SK-N-SH (cell line): ENCODE measurements around the gene DENND6B. TPM values are rescaled to one million over a fixed set of nuclear protein-coding genes. Genes with fewer than 3 reads are reported as not detected.

Experiments
- CTCF ChIA-PET: fragments of 300-600, 350-600 bp; formaldehyde crosslinking; extraction: SDS; loops from one replicate; lab custom pipeline; 2021; lab: Yijun Ruan, JAX
- POLR2A ChIA-PET: fragments of 350-600 bp; sonication (Branson Sonifier 250); formaldehyde crosslinking; extraction: SDS; loops from one replicate; lab custom pipeline; 2020; ENCODE audit warnings: antibody characterized with exemption, inconsistent platforms; lab: Yijun Ruan, JAX
- DNase-seq: peaks from one replicate; pipeline ENCODE4 v3.0.0; 2012
- H2AFZ ChIP-seq: fragments of 200-600 bp; sonication (generic); 2 replicates; pipeline ENCODE4 v1.8.1; 2016; ENCODE audit warnings: antibody characterized with exemption, mild to moderate bottlenecking, low read depth
- H3F3A ChIP-seq: fragments of 200-600 bp; sonication (generic); replicated peaks from 2 replicates; pipeline ENCODE3; 2016; ENCODE audit warnings: antibody characterized with exemption, mild to moderate bottlenecking; ENCODE audit not compliant: insufficient read depth
- H3K27ac ChIP-seq, 2 experiments: fragments of 200-500 bp in 1 of 2; fragments of 200-600 bp in 1 of 2; sonication (Bioruptor generic) in 1 of 2; sonication (generic), shearing (Covaris generic) in 1 of 2; 2 replicates each; pipeline versions ENCODE4 v1.5.1 to v1.6.1; 2014 to 2016; ENCODE audit warnings: low read depth in 2 of 2, inconsistent platforms in 1 of 2, low read length in 1 of 2, mild to moderate bottlenecking in 1 of 2, mixed read lengths in 1 of 2
- H3K27me3 ChIP-seq: fragments of 200-600 bp; sonication (generic), shearing (Covaris generic); 2 replicates; pipeline ENCODE4 v1.6.1; 2016; ENCODE audit warnings: mixed run types; ENCODE audit not compliant: insufficient read depth
- H3K36me3 ChIP-seq, 2 experiments: fragments of 200-500 bp in 1 of 2; fragments of 200-600 bp in 1 of 2; sonication (Bioruptor generic) in 1 of 2; sonication (generic) in 1 of 2; replicated peaks in 1 of 2; 2 replicates each; pipeline versions ENCODE3 to v1.5.1; 2014 to 2016; ENCODE audit warnings: low read length in 1 of 2, mild to moderate bottlenecking in 1 of 2; ENCODE audit not compliant: insufficient read depth in 2 of 2, control insufficient read depth in 1 of 2
- H3K4me1 ChIP-seq, 2 experiments: fragments of 200-500 bp in 1 of 2; fragments of 200-600 bp in 1 of 2; sonication (Bioruptor generic) in 1 of 2; sonication (generic), shearing (Covaris generic) in 1 of 2; 2 replicates each; pipeline versions ENCODE4 v1.5.1 to v1.6.1; 2014 to 2016; ENCODE audit warnings: low read depth in 1 of 2, low read length in 1 of 2, mixed run types in 1 of 2; ENCODE audit not compliant: insufficient read depth in 2 of 2, control insufficient read depth in 1 of 2
- H3K4me2 ChIP-seq: fragments of 200-600 bp; sonication (generic), shearing (Covaris generic); 2 replicates; pipeline ENCODE4 v1.6.1; 2017; ENCODE audit warnings: mixed run types
- H3K4me3 ChIP-seq, 2 experiments: fragments of 200-500 bp in 1 of 2; fragments of 200-600 bp in 1 of 2; sonication (Bioruptor generic) in 1 of 2; sonication (generic), shearing (Covaris generic) in 1 of 2; 2 replicates each; pipeline versions ENCODE4 v1.5.1 to v1.8.1; 2014 to 2016; ENCODE audit warnings: low read depth in 2 of 2, inconsistent platforms in 1 of 2, low read length in 1 of 2, mild to moderate bottlenecking in 1 of 2, mixed read lengths in 1 of 2, moderate library complexity in 1 of 2
- H3K79me2 ChIP-seq: fragments of 200-600 bp; sonication (generic); 2 replicates; pipeline ENCODE4 v1.8.1; 2017; ENCODE audit warnings: mild to moderate bottlenecking; ENCODE audit not compliant: insufficient read depth
- H3K9ac ChIP-seq: fragments of 200-600 bp; sonication (generic); 2 replicates; pipeline ENCODE4 v1.6.1; 2017; ENCODE audit warnings: mixed run types
- H3K9me2 ChIP-seq: fragments of 200-600 bp; sonication (generic); 2 replicates; pipeline ENCODE4 v1.6.1; 2017; ENCODE audit warnings: mixed run types
- H3K9me3 ChIP-seq: fragments of 200-600 bp; sonication (generic); 2 replicates; pipeline ENCODE4 v1.6.1; 2017; ENCODE audit warnings: mixed run types, mild to moderate bottlenecking, moderate library complexity
- H4K20me1 ChIP-seq: fragments of 200-600 bp; sonication (generic); 2 replicates; pipeline ENCODE4 v1.6.1; 2017; ENCODE audit warnings: mild to moderate bottlenecking, mixed run types; ENCODE audit not compliant: insufficient read depth
- PBX3 ChIP-seq: IDR thresholded peaks from 2 replicates; pipeline ENCODE4; 2012
- TCF12 ChIP-seq: IDR thresholded peaks from 2 replicates; pipeline ENCODE4 v1.4.0; 2012
- YY1 ChIP-seq: IDR thresholded peaks from 2 replicates; pipeline ENCODE4 v1.4.0; 2012; ENCODE audit warnings: low read depth, mild to moderate bottlenecking
- WGBS: methylation state at CpG from one replicate; pipeline ENCODE4 v1.1.6; 2017; ENCODE audit warnings: low lambda C conversion rate; 5-methylcytosine and 5-hydroxymethylcytosine counted together
- polyA plus RNA-seq, 3 experiments: library from polyadenylated mRNA; depleted of rRNA; stranded (reverse); fragments of >200 nt; gene quantifications; 2 replicates each; pipeline ENCODE4 v1.2.3, GENCODE V29; 2012
- TF ChIP-seq, protein P1 (sequence below): IDR thresholded peaks from 2 replicates; pipeline ENCODE4 v1.4.0; 2012; ENCODE audit warnings: low read depth, borderline replicate concordance

Gene DENND6B
- polyA plus RNA-seq, 1 of the 3 experiments (the other 2 are of a cell fraction): 5.6 TPM

DNA sequence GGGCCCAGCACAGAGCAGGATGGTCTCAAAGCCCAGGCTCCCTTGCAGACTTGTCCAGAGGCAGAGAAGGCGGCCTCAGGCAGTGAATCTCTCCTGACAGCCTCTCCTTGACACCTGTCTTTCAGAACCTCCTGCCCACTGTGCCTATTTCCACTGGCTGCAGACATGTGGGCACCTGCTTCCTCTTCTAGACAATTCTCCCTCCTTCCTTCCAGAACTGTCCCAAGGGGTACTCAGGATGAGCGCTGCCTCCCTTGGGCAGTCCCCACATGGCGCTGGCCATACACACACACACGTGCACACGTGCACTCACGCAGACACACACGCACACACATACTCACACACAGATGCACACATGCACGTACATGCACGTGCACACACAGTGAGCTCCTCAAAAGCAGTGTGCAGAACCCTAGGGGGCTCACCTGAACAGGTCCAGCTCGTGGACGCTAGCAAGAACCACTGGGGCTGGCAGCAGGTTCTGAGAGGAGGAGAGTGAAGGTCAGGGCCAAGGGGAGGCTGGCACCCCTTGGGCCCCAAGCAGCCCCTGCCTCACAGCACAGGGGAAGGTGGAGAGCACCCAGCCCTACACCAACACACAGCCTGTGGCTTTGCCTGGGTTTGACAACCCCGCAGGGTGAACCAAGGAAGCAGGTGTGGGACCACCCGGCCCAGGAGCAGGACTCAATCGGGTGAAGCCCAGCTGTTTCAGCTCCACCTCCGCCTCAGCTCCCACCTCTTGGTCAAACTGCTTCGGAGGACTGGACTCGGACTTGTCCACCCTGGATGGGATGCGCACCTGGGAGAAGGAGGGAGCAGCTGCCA is 11.3 kb downstream of the DENND6B start:
- ChIA-PET POLR2A (interaction anchor here (0.7 to 1.2 kb wide), 2 partner anchors 9 to 270 kb away, joined by 3 to 6 read pairs; no protein-coding TSS in a partner anchor), CTCF (interaction anchor here (0.6 to 2.7 kb wide), 5 partner anchors 11 to 385 kb away, joined by 3 to 17 read pairs (median 7); partner anchors contain the start of gene DENND6B)
- no peak overlapping the region for H3K4me3 ChIP-seq

DNA sequence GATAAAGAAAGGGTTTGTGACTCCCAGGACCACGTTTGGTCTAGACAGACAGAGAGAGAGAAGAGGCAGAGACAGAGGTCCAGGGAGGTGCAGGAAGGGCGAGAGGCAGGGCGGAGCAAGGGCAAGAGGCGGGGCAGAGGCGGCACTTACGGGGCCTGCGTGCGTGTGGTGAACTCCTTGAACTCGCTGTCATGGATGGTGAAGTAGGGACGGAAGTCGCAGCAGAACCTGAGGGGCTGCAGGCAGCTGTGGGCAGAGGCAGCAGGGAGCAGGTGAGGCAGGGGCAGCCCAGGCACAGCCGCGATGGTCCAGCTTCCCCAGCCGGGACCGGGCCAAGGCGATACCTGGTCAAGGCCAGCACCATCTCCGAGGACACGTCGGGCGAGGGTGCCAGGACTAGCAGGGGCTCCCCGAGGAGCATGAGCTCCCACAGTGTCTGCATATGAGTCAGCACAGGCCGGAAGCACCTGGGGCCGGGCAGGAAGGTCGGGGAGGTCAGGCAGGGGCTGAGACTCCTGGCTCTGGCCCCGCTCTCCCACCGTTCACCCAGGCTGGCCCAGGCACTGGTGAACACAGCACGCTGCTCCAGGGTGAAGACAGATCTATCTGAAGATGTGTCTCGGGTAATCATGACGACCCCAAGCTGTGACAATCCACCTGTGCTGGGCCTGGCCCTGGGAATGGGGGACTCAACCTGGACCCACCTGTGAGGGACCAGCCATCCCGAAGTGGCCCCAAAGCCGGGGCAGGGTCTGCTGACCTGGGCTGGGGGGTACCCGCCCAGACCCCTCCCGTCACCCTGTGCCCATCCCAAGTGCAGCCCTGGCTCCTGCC is 12.1 kb downstream of the DENND6B start:
- CTCF ChIA-PET: interaction anchor here (0.8 to 2.7 kb wide), 4 partner anchors 12 to 27 kb away, joined by 3 to 17 read pairs (median 8); partner anchors contain the start of gene DENND6B
- POLR2A ChIA-PET: interaction anchor here (0.7 to 1.2 kb wide), 2 partner anchors 10 to 271 kb away, joined by 3 to 6 read pairs; no protein-coding TSS in a partner anchor
- Histone ChIP-seq H3K9me2 (no peaks in the 10 kb centered on the region), H3K36me3 (no peaks in the 10 kb centered on the region), H3K4me3 (no peak overlapping the region), H3K27ac (no peak overlapping the region), H2AFZ (no peak overlapping the region), H3K27me3 (no peaks in the 10 kb centered on the region), H3K9me3 (no peaks in the 10 kb centered on the region), H4K20me1 (no peaks in the 10 kb centered on the region), H3K79me2 (no peaks in the 10 kb centered on the region), H3K4me1 (no peaks in the 10 kb centered on the region), H3K4me2 (no peak overlapping the region), H3F3A (no peaks in the 10 kb centered on the region), H3K9ac (no peak overlapping the region)
- peak; percentile 22 for DNase-seq
- TF ChIP-seq, protein P1, sequence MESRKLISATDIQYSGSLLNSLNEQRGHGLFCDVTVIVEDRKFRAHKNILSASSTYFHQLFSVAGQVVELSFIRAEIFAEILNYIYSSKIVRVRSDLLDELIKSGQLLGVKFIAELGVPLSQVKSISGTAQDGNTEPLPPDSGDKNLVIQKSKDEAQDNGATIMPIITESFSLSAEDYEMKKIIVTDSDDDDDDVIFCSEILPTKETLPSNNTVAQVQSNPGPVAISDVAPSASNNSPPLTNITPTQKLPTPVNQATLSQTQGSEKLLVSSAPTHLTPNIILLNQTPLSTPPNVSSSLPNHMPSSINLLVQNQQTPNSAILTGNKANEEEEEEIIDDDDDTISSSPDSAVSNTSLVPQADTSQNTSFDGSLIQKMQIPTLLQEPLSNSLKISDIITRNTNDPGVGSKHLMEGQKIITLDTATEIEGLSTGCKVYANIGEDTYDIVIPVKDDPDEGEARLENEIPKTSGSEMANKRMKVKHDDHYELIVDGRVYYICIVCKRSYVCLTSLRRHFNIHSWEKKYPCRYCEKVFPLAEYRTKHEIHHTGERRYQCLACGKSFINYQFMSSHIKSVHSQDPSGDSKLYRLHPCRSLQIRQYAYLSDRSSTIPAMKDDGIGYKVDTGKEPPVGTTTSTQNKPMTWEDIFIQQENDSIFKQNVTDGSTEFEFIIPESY: no peak
- TF ChIP-seq TCF12 (no peak), YY1 (no peak)
- whole genome bisulfite sequencing: 90% methylated on average over 12 of the region's 33 CpGs

More for the DNA sequence above, 11.3 kb downstream of the DENND6B start:
- 96% methylated on average over 16 of the region's 18 CpGs for WGBS
- no peak for TF ChIP-seq PBX3
- TF ChIP-seq, all 33 proteins: peak for 0
- H3K9me2 ChIP-seq: no peaks in the 10 kb centered on the region
- H3K9me3 ChIP-seq: no peaks in the 10 kb centered on the region
- no peaks in the 10 kb centered on the region for H4K20me1 ChIP-seq
- no peaks in the 10 kb centered on the region for H3K4me1 ChIP-seq
- H3K4me2 ChIP-seq: no peak overlapping the region
- H3K27ac ChIP-seq: no peak overlapping the region
- no peaks in the 10 kb centered on the region for H3F3A ChIP-seq
- no peaks in the 10 kb centered on the region for H3K36me3 ChIP-seq
- no peaks in the 10 kb centered on the region for H3K27me3 ChIP-seq
- H2AFZ ChIP-seq: no peak overlapping the region
- DNase-seq: peak; percentile 17
- no peaks in the 10 kb centered on the region for H3K79me2 ChIP-seq
- H3K9ac ChIP-seq: no peak overlapping the region
